HFFc6 (cell line): ENCODE data around the gene GID4. TPM values are rescaled to one million over a fixed set of nuclear protein-coding genes. Genes with fewer than 3 reads are reported as not detected.

Experiments used
- DNase-seq: peaks from one replicate; pipeline ENCODE4 v3.0.0-alpha.2; 2018
- H3K27ac Mint-ChIP-seq: 2 replicates; pipeline ENCODE4 v1.8.0; 2020; ENCODE audit warnings: mild to moderate bottlenecking, mixed read lengths
- H3K27me3 Mint-ChIP-seq: 2 replicates; pipeline ENCODE4 v1.8.0; 2021; ENCODE audit warnings: mild to moderate bottlenecking, moderate library complexity, mixed read lengths; ENCODE audit not compliant: insufficient read depth
- H3K36me3 Mint-ChIP-seq: 2 replicates; pipeline ENCODE4 v1.8.0; 2021; ENCODE audit warnings: low read depth, mixed read lengths
- H3K4me1 Mint-ChIP-seq: 2 replicates; pipeline ENCODE4 v1.8.0; 2020; ENCODE audit warnings: low read depth, mixed read lengths
- H3K4me3 Mint-ChIP-seq: 2 replicates; pipeline ENCODE4 v1.8.0; 2020; ENCODE audit warnings: mild to moderate bottlenecking, moderate library complexity, mixed read lengths
- H3K9me3 Mint-ChIP-seq: 2 replicates; pipeline ENCODE4 v1.8.0; 2020; ENCODE audit warnings: mild to moderate bottlenecking, mixed read lengths
- total RNA-seq, 6 experiments: library from RNA; stranded (reverse); fragmentation: NEBNext Ultra II Directional; extraction: Animal tissue kit (Norgen Biotek cat#: 25700); gene quantifications; 2 replicates in 1 of 6; 3 replicates in 5 of 6; pipeline ENCODE4 v1.2.3, GENCODE V29; 2021
- TF ChIP-seq, protein P1 (sequence below): fragments of 200-600 bp; sonication (generic); IDR thresholded peaks from 2 replicates; pipeline ENCODE4 v1.5.0; 2021; ENCODE audit warnings: antibody characterized with exemption, mild to moderate bottlenecking

Gene GID4
- total RNA-seq, 6 experiments from 2014 or later: 8.6 to 11.9 (median 9.5) TPM

DNA sequence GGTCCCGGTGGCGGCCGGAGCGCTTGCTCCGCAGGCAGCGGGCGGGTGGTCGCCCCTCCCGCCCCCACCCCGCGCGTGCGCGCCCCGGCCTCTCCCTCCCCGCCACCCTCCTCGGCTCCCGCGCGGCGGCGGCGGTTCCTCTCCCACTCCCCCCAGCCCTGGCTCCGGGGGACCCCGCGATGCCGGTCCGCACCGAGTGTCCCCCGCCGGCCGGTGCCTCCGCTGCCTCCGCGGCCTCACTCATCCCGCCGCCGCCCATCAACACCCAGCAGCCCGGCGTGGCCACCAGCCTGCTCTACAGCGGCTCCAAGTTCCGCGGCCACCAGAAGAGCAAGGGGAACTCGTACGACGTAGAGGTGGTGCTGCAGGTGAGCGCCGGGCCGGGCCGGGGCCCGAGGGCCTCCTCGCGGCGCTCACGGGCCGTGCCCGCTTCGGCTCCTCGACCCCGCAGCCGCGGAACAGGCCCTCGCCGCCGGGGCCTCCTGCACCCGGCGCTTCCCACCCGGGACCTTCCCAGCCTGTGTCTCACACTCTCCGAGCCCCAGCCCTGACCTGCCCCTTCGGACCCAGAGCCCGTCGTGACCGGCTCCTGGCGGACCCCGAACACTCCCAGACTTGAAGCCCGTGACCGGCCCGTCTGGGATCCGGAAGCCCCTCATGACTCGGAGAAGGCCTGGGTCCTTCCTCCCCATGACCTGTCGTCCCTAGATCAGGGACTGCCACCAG lies 490 bp downstream of the GID4 start:
- no peak for DNase-seq
- TF ChIP-seq, protein P1, sequence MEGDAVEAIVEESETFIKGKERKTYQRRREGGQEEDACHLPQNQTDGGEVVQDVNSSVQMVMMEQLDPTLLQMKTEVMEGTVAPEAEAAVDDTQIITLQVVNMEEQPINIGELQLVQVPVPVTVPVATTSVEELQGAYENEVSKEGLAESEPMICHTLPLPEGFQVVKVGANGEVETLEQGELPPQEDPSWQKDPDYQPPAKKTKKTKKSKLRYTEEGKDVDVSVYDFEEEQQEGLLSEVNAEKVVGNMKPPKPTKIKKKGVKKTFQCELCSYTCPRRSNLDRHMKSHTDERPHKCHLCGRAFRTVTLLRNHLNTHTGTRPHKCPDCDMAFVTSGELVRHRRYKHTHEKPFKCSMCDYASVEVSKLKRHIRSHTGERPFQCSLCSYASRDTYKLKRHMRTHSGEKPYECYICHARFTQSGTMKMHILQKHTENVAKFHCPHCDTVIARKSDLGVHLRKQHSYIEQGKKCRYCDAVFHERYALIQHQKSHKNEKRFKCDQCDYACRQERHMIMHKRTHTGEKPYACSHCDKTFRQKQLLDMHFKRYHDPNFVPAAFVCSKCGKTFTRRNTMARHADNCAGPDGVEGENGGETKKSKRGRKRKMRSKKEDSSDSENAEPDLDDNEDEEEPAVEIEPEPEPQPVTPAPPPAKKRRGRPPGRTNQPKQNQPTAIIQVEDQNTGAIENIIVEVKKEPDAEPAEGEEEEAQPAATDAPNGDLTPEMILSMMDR: no peak
- H3K4me1 Mint-ChIP-seq: peaks cover 44% of the 10 kb centered on the region

DNA sequence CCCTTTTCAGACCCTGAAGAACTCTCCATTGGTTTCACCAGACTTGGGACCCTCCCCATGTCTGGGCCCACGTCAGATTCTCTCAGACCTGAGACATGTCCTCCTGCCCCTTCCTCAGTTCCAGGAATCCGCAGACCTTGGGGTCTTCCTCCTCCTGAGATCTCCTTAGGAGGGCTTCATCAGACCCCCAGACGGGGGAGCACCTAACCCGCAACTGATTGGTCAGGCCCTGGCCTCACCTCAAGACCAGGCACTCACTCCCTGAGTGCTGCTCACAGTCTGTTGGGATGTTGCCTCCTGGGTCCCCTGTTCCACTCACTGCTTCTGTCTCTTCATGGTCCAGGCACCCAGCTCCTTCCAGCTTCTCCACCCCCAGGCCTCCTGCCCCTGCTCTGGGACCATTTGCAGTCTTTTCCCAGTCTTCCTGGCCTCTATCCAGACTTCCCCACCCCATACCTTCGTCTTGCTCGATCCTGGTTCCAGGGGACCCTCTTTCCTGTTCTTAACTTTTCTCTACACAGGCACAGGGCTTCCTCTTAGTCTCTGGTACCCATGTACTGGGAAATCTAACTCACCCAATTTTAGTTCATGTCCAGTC lies 1.2 kb downstream of the GID4 start:
- peak overlapping the region; percentile 90 for H3K4me3 Mint-ChIP-seq
- H3K27ac Mint-ChIP-seq: peak overlapping the region; percentile 85
- DNase-seq: no peak
- no peaks in the 10 kb centered on the region for H3K9me3 Mint-ChIP-seq
- H3K4me1 Mint-ChIP-seq: peaks cover 44% of the 10 kb centered on the region
- no peaks in the 10 kb centered on the region; the same call in 1 of the 2 replicates for H3K27me3 Mint-ChIP-seq
- no peaks in the 10 kb centered on the region; the same call in 1 of the 2 replicates for H3K36me3 Mint-ChIP-seq
- TF ChIP-seq, protein P1: no peak

More for the DNA sequence above, 490 bp downstream of the GID4 start:
- no peaks in the 10 kb centered on the region; the same call in 1 of the 2 replicates for H3K36me3 Mint-ChIP-seq
- peak overlapping the region; percentile 89 for H3K27ac Mint-ChIP-seq
- H3K9me3 Mint-ChIP-seq: no peaks in the 10 kb centered on the region
- H3K27me3 Mint-ChIP-seq: no peaks in the 10 kb centered on the region; the same call in 1 of the 2 replicates
- H3K4me3 Mint-ChIP-seq: peak overlapping the region; percentile 90

DNA sequence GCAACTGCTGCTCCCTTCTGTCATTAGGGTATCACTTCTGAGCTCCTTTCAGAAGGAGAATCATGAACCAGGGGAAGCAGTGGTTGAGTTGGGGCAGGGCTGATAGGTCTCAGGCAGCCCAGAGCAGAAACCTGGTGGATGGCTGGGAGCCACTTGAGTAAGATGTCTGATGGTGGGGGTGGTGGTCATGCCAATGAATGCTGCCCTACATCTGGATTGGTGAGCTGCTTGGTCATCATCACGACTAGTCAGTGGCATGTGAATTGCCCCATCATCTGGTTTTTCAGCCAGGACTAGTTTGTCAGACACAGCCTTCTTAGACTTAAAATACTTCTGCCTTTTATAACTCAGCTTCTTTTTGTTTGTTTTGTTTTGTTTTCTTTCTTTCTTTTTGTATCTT lies 2.6 kb downstream of the GID4 start:
- peak; percentile 80 for DNase-seq
- H3K9me3 Mint-ChIP-seq: no peaks in the 10 kb centered on the region
- peaks cover 44% of the 10 kb centered on the region for H3K4me1 Mint-ChIP-seq
- no peaks in the 10 kb centered on the region; the same call in 1 of the 2 replicates for H3K27me3 Mint-ChIP-seq
- H3K36me3 Mint-ChIP-seq: peaks cover under 1% of the 10 kb centered on the region; the same call in 1 of the 2 replicates
- peak overlapping the region; percentile 58 for H3K27ac Mint-ChIP-seq
- H3K4me3 Mint-ChIP-seq: peak overlapping the region; percentile 4
- TF ChIP-seq, protein P1: no peak

DNA sequence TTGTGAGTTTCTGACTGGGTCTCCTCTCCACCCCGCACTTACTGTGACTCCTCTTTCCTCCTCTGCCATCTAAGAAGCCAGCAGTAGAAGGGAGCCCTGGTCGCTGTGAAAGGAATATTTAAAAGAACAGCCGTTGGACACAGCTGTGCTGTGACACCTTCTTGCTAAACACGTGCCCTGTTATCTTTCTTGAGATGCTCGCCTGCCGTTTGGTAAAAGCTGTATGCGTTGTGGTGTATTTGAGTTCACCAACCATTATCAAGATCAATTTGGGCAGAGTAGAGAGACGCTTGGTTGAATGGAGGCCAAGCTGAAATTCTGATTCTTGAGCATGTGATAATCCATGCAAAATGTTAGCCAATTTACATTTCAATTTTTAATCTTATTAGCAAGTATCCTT lies 3.8 kb downstream of the GID4 start:
- Mint-ChIP-seq H3K27ac (no peak overlapping the region), H3K36me3 (peaks cover 8% of the 10 kb centered on the region; the same call in 1 of the 2 replicates), H3K4me3 (no peak overlapping the region), H3K27me3 (no peaks in the 10 kb centered on the region; the same call in 1 of the 2 replicates), H3K4me1 (peaks cover 35% of the 10 kb centered on the region), H3K9me3 (no peaks in the 10 kb centered on the region)
- TF ChIP-seq, protein P1: no peak
- DNase-seq: no peak

DNA sequence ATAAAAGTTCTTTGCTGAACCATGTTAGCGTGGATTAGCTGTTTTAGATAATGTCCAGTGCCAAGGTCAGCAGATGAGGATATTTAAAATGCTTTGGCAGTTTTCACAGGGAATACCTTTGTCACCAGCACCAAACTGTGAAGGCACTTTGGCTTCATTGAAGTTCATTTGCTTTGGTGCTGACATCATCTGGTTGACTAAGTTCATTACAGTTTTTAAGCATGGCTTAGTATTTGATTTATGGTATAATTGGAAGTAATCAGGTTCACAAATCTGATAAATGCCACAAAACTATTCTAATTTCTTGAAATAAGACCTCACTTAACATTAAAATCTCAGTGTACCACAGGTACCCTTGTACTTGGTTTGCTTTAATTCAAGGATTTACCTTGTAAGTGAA lies 4.3 kb downstream of the GID4 start:
- Mint-ChIP-seq H3K27ac (no peak overlapping the region), H3K4me1 (peaks cover 31% of the 10 kb centered on the region), H3K4me3 (no peak overlapping the region), H3K9me3 (no peaks in the 10 kb centered on the region), H3K36me3 (peaks cover 8% of the 10 kb centered on the region; the same call in 1 of the 2 replicates), H3K27me3 (no peaks in the 10 kb centered on the region; the same call in 1 of the 2 replicates)
- TF ChIP-seq, protein P1: peak; percentile 49; the same call in 1 of the 2 replicates
- peak; percentile 36 for DNase-seq
